ENCODE measurements around the gene ASTN2. TPM values are rescaled to one million over a fixed set of nuclear protein-coding genes. Genes with fewer than 3 reads are reported as not detected.

The ASTN2 gene
- total and polyA plus RNA-seq, 4 donors, result 0.57 to 2.9 (median 1.4) TPM

DNA sequence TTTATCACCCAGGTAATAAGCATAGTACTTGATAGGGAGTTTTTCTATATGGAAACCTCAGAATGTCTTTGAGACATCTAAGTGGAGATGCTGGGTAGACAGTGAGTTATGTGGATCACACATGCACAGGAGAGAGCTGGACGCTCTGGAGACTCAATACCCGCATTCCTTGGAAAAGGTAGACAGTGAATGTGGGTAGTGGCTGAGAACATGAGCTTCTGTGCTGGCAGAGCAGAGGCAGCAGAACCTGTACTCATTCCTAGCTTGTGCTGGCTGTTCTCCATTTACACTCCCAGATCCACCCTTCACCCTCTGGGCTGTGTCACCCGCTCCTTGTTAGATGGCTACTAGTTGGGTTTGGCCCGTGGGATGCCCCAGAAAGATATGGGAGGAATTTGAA lies 269.8 kb downstream of the ASTN2 start:
- 76% methylated on average over 4 of the region's 4 CpGs for WGBS
- H3K4me1 ChIP-seq (ENCODE audit: control insufficient read depth in 4 of 4, insufficient read depth in 4 of 4, low read length in 3 of 4), result no peaks in the 10 kb centered on the region
- DNase-seq (ENCODE audit: low spot score), result no peak
- no peak overlapping the region for H3K4me3 ChIP-seq (ENCODE audit: low read depth in 1 of 3, low read length in 3 of 3)
- no peak overlapping the region for H3K27ac ChIP-seq (ENCODE audit: low read depth in 1 of 2, low read length in 2 of 2)
- TF ChIP-seq HNF4A (conservative IDR thresholded peaks at IDR 0.05), result no peak
- no peak for TF ChIP-seq RXRA (IDR thresholded peaks at IDR 0.05)
- TF ChIP-seq, protein P1, sequence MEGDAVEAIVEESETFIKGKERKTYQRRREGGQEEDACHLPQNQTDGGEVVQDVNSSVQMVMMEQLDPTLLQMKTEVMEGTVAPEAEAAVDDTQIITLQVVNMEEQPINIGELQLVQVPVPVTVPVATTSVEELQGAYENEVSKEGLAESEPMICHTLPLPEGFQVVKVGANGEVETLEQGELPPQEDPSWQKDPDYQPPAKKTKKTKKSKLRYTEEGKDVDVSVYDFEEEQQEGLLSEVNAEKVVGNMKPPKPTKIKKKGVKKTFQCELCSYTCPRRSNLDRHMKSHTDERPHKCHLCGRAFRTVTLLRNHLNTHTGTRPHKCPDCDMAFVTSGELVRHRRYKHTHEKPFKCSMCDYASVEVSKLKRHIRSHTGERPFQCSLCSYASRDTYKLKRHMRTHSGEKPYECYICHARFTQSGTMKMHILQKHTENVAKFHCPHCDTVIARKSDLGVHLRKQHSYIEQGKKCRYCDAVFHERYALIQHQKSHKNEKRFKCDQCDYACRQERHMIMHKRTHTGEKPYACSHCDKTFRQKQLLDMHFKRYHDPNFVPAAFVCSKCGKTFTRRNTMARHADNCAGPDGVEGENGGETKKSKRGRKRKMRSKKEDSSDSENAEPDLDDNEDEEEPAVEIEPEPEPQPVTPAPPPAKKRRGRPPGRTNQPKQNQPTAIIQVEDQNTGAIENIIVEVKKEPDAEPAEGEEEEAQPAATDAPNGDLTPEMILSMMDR (IDR thresholded peaks at IDR 0.05; ENCODE audit: low read depth, low read length, missing input control), result no peak
- no peak for TF ChIP-seq SP1 (IDR thresholded peaks at IDR 0.05)
- TF ChIP-seq, protein P2, sequence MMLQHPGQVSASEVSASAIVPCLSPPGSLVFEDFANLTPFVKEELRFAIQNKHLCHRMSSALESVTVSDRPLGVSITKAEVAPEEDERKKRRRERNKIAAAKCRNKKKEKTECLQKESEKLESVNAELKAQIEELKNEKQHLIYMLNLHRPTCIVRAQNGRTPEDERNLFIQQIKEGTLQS (IDR thresholded peaks at IDR 0.05), result no peak
- no peak for TF ChIP-seq HNF4G (IDR thresholded peaks at IDR 0.05)
- no peak for TF ChIP-seq EGR1 (IDR thresholded peaks at IDR 0.05; ENCODE audit: low read depth in 2 of 2)
- TF ChIP-seq, protein P3, sequence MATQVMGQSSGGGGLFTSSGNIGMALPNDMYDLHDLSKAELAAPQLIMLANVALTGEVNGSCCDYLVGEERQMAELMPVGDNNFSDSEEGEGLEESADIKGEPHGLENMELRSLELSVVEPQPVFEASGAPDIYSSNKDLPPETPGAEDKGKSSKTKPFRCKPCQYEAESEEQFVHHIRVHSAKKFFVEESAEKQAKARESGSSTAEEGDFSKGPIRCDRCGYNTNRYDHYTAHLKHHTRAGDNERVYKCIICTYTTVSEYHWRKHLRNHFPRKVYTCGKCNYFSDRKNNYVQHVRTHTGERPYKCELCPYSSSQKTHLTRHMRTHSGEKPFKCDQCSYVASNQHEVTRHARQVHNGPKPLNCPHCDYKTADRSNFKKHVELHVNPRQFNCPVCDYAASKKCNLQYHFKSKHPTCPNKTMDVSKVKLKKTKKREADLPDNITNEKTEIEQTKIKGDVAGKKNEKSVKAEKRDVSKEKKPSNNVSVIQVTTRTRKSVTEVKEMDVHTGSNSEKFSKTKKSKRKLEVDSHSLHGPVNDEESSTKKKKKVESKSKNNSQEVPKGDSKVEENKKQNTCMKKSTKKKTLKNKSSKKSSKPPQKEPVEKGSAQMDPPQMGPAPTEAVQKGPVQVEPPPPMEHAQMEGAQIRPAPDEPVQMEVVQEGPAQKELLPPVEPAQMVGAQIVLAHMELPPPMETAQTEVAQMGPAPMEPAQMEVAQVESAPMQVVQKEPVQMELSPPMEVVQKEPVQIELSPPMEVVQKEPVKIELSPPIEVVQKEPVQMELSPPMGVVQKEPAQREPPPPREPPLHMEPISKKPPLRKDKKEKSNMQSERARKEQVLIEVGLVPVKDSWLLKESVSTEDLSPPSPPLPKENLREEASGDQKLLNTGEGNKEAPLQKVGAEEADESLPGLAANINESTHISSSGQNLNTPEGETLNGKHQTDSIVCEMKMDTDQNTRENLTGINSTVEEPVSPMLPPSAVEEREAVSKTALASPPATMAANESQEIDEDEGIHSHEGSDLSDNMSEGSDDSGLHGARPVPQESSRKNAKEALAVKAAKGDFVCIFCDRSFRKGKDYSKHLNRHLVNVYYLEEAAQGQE (IDR thresholded peaks at IDR 0.05), result no peak
- TF ChIP-seq RAD21 (IDR thresholded peaks at IDR 0.05), result no peak
- no peak for TF ChIP-seq FOXA2 (IDR thresholded peaks at IDR 0.05)
- no peak for TF ChIP-seq YY1 (IDR thresholded peaks at IDR 0.05)
- no peak for TF ChIP-seq NR2F2 (IDR thresholded peaks at IDR 0.05)
- no peak for TF ChIP-seq FOXA1 (IDR thresholded peaks at IDR 0.05)
- no peak for TF ChIP-seq TAF1 (conservative IDR thresholded peaks at IDR 0.05)
- TF ChIP-seq, protein P4, sequence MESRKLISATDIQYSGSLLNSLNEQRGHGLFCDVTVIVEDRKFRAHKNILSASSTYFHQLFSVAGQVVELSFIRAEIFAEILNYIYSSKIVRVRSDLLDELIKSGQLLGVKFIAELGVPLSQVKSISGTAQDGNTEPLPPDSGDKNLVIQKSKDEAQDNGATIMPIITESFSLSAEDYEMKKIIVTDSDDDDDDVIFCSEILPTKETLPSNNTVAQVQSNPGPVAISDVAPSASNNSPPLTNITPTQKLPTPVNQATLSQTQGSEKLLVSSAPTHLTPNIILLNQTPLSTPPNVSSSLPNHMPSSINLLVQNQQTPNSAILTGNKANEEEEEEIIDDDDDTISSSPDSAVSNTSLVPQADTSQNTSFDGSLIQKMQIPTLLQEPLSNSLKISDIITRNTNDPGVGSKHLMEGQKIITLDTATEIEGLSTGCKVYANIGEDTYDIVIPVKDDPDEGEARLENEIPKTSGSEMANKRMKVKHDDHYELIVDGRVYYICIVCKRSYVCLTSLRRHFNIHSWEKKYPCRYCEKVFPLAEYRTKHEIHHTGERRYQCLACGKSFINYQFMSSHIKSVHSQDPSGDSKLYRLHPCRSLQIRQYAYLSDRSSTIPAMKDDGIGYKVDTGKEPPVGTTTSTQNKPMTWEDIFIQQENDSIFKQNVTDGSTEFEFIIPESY (IDR thresholded peaks at IDR 0.05), result no peak
- TF ChIP-seq GABPA (IDR thresholded peaks at IDR 0.05 in 1 of 2, conservative IDR thresholded peaks at IDR 0.05 in 1 of 2), result no peak
- TF ChIP-seq JUND (IDR thresholded peaks at IDR 0.05), result no peak
- TF ChIP-seq, protein P5, sequence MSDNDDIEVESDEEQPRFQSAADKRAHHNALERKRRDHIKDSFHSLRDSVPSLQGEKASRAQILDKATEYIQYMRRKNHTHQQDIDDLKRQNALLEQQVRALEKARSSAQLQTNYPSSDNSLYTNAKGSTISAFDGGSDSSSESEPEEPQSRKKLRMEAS (IDR thresholded peaks at IDR 0.05), result no peak
- no peaks in the 10 kb centered on the region for H3K27me3 ChIP-seq (ENCODE audit: control insufficient read depth in 4 of 4, insufficient read depth in 4 of 4, low read length in 3 of 4)
- H3K36me3 ChIP-seq (ENCODE audit: control insufficient read depth in 4 of 4, insufficient read depth in 3 of 4, low read depth in 1 of 4, low read length in 3 of 4), result no peaks in the 10 kb centered on the region
- H3K9me3 ChIP-seq (ENCODE audit: control insufficient read depth in 4 of 4, low read length in 3 of 4), result no peaks in the 10 kb centered on the region
- no peak overlapping the region for H3K9ac ChIP-seq (ENCODE audit: low read depth in 1 of 2, low read length in 2 of 2)

Data from liver (tissue), 9 donors.